ENCODE data around the gene FBRSL1.

The FBRSL1 gene

GRCh38 chr12:132545164-132545953 is 55.4 kb downstream of the FBRSL1 start:
- H3K27ac Mint-ChIP-seq = no peak overlapping the region
- no peak overlapping the region for H3K4me3 Mint-ChIP-seq
- no peaks in the 10 kb centered on the region for H3K4me1 Mint-ChIP-seq (ENCODE audit: low read depth)
- no peaks in the 10 kb centered on the region for H3K27me3 Mint-ChIP-seq
- H3K36me3 Mint-ChIP-seq (ENCODE audit: low read depth) = no peaks in the 10 kb centered on the region
- H3K9me3 Mint-ChIP-seq = no peaks in the 10 kb centered on the region

- H3K27ac Mint-ChIP-seq = no peak overlapping the region
- no peak overlapping the region for H3K4me3 Mint-ChIP-seq
- no peaks in the 10 kb centered on the region for H3K4me1 Mint-ChIP-seq (ENCODE audit: low read depth)
- H3K9me3 Mint-ChIP-seq = no peaks in the 10 kb centered on the region
- H3K36me3 Mint-ChIP-seq (ENCODE audit: low read depth) = no peaks in the 10 kb centered on the region
- no peaks in the 10 kb centered on the region for H3K27me3 Mint-ChIP-seq
Measured at GRCh38 chr12:132545955-132546354, 56.0 kb downstream of the FBRSL1 start.

- Mint-ChIP-seq H3K9me3 (no peaks in the 10 kb centered on the region), H3K4me1 (ENCODE audit: low read depth) (no peaks in the 10 kb centered on the region), H3K4me3 (no peak overlapping the region), H3K27ac (no peak overlapping the region), H3K36me3 (ENCODE audit: low read depth) (no peaks in the 10 kb centered on the region), H3K27me3 (no peaks in the 10 kb centered on the region)
Measured at GRCh38 chr12:132546647-132547046, 56.7 kb downstream of the FBRSL1 start.

- H3K36me3 Mint-ChIP-seq (ENCODE audit: low read depth) = peaks cover 1% of the 10 kb centered on the region
- H3K4me1 Mint-ChIP-seq (ENCODE audit: low read depth) = no peaks in the 10 kb centered on the region
- H3K27ac Mint-ChIP-seq = no peak overlapping the region
- no peaks in the 10 kb centered on the region for H3K27me3 Mint-ChIP-seq
- H3K9me3 Mint-ChIP-seq = no peaks in the 10 kb centered on the region
- no peak overlapping the region for H3K4me3 Mint-ChIP-seq
Measured at GRCh38 chr12:132547205-132547740, 57.3 kb downstream of the FBRSL1 start.

GRCh38 chr12:132548430-132549058 is 58.6 kb downstream of the FBRSL1 start:
- Mint-ChIP-seq H3K27me3 (no peaks in the 10 kb centered on the region), H3K9me3 (no peaks in the 10 kb centered on the region), H3K4me3 (no peak overlapping the region), H3K4me1 (ENCODE audit: low read depth) (no peaks in the 10 kb centered on the region), H3K27ac (no peak overlapping the region), H3K36me3 (ENCODE audit: low read depth) (peaks cover 4% of the 10 kb centered on the region)

GRCh38 chr12:132549059-132549458 is 59.1 kb downstream of the FBRSL1 start:
- H3K27me3 Mint-ChIP-seq = no peaks in the 10 kb centered on the region
- H3K9me3 Mint-ChIP-seq = no peaks in the 10 kb centered on the region
- no peak overlapping the region for H3K4me3 Mint-ChIP-seq
- no peak overlapping the region for H3K27ac Mint-ChIP-seq
- peaks cover 4% of the 10 kb centered on the region for H3K36me3 Mint-ChIP-seq (ENCODE audit: low read depth)
- H3K4me1 Mint-ChIP-seq (ENCODE audit: low read depth) = no peaks in the 10 kb centered on the region

GRCh38 chr12:132550014-132550802 is 60.3 kb downstream of the FBRSL1 start:
- H3K27ac Mint-ChIP-seq = no peak overlapping the region
- H3K27me3 Mint-ChIP-seq = no peaks in the 10 kb centered on the region
- no peaks in the 10 kb centered on the region for H3K4me1 Mint-ChIP-seq (ENCODE audit: low read depth)
- H3K4me3 Mint-ChIP-seq = no peak overlapping the region
- no peaks in the 10 kb centered on the region for H3K9me3 Mint-ChIP-seq
- H3K36me3 Mint-ChIP-seq (ENCODE audit: low read depth) = peaks cover 4% of the 10 kb centered on the region

- Mint-ChIP-seq H3K27me3 (no peaks in the 10 kb centered on the region), H3K4me3 (no peak overlapping the region), H3K27ac (no peak overlapping the region), H3K4me1 (ENCODE audit: low read depth) (no peaks in the 10 kb centered on the region), H3K36me3 (ENCODE audit: low read depth) (peaks cover 4% of the 10 kb centered on the region), H3K9me3 (no peaks in the 10 kb centered on the region)
Measured at GRCh38 chr12:132550830-132551640, 61.1 kb downstream of the FBRSL1 start.

GRCh38 chr12:132551641-132552031 is 61.7 kb downstream of the FBRSL1 start:
- H3K9me3 Mint-ChIP-seq = no peaks in the 10 kb centered on the region
- peaks cover 4% of the 10 kb centered on the region for H3K36me3 Mint-ChIP-seq (ENCODE audit: low read depth)
- H3K4me3 Mint-ChIP-seq = no peak overlapping the region
- no peak overlapping the region for H3K27ac Mint-ChIP-seq
- no peaks in the 10 kb centered on the region for H3K4me1 Mint-ChIP-seq (ENCODE audit: low read depth)
- no peaks in the 10 kb centered on the region for H3K27me3 Mint-ChIP-seq

GRCh38 chr12:132554845-132555630 is 65.1 kb downstream of the FBRSL1 start:
- Mint-ChIP-seq H3K27me3 (peaks cover 6% of the 10 kb centered on the region), H3K4me1 (ENCODE audit: low read depth) (peaks cover 15% of the 10 kb centered on the region), H3K36me3 (ENCODE audit: low read depth) (peaks cover 4% of the 10 kb centered on the region), H3K27ac (no peak overlapping the region), H3K9me3 (no peaks in the 10 kb centered on the region), H3K4me3 (no peak overlapping the region)

GRCh38 chr12:132555686-132556085 is 65.7 kb downstream of the FBRSL1 start:
- Mint-ChIP-seq H3K36me3 (ENCODE audit: low read depth) (peaks cover 4% of the 10 kb centered on the region), H3K9me3 (no peaks in the 10 kb centered on the region), H3K27me3 (peaks cover 6% of the 10 kb centered on the region), H3K4me3 (no peak overlapping the region), H3K4me1 (ENCODE audit: low read depth) (peaks cover 15% of the 10 kb centered on the region), H3K27ac (no peak overlapping the region)

GRCh38 chr12:132556216-132556615 is 66.3 kb downstream of the FBRSL1 start:
- Mint-ChIP-seq H3K27me3 (peaks cover 6% of the 10 kb centered on the region), H3K4me1 (ENCODE audit: low read depth) (peaks cover 17% of the 10 kb centered on the region), H3K4me3 (no peak overlapping the region), H3K9me3 (no peaks in the 10 kb centered on the region), H3K36me3 (ENCODE audit: low read depth) (peaks cover 4% of the 10 kb centered on the region), H3K27ac (no peak overlapping the region)

- Mint-ChIP-seq H3K27me3 (peaks cover 6% of the 10 kb centered on the region), H3K36me3 (ENCODE audit: low read depth) (peaks cover 4% of the 10 kb centered on the region), H3K9me3 (no peaks in the 10 kb centered on the region), H3K4me1 (ENCODE audit: low read depth) (peaks cover 18% of the 10 kb centered on the region), H3K4me3 (no peak overlapping the region), H3K27ac (no peak overlapping the region)
Measured at GRCh38 chr12:132556801-132557200, 66.8 kb downstream of the FBRSL1 start.
